GM19328 (cell line): Measurements from ENCODE around the gene TOM1.
A peak's percentile ranks its signal among the peaks of the same experiment; 100 is the strongest.

ENCODE experiments used
- ATAC-seq: cut with Tn5 transposase; IDR thresholded peaks from one replicate; pipeline ENCODE4 v1.9.1; 2021; ENCODE audit warnings: mild to moderate bottlenecking, moderate library complexity; ENCODE audit not compliant: unreplicated experiment

Gene TOM1

DNA sequence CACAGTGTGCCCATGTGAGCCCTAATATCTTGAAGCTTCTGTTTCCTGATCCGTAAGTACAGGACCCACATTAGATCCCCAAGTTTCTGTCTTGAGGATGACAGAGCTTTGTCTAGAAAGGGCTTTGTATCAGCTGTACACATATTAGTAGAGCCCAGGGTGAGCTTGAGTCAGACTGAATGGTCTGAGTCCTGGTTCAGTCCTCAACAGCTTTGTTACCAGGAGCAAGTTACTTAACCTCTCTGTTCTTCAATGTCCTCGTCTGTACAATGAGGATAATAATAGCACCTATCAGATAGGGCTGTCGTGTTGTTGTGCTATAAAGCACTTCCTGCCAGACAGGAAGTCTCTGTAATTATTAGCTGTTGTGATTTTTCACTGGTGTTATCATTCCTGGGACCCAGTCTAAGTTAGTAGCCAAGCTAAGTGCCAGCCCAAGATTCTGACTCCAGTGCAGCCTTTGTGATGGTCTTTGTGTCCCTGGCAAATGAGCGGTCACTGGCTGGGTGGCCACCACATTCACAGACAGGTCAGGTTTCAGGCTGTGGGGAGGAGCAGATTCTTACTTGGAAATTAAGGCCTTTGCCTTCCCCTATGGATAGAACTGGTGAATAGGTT is 6.8 kb downstream of the TOM1 start:
- no peak for ATAC-seq

DNA sequence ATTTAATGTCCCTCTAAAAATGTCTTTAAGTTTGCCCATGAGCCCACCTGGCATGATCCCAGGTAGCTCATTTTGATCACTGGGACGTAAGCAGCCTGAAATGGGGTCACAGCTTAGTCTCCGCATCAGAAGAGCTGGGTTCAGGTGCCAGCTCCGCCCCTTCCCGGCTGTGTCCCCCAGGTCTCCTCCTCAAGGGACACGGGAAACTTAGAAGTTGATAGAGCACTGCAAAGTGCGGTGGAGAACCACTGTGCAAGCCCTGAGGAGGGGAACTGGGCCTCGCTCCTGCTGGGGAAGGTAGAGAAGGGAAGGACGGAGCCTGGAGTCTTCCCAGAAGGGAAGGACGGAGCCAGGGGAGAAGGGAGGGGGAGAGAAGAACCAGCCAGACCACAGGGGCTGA is 7.7 kb downstream of the TOM1 start:
- ATAC-seq, result no peak

DNA sequence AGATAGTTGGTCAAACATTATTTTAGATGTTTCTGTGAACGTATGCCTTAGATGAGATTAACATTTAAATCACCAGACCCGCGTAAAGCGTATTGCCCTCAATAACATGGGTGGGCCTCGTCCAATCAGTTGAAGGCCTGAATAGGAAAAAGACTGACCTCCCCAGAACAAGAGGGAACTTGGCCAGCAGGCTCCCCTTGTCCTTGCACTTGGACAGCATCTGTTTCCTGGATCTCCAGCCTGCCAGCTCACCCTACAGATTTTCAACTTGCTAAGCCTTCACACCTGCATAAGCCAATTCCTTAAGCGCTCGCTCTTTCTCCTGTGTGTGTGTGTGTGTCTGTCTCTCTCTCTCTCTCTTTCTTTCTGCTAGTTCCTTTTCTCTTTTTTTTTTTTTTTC is 8.2 kb downstream of the TOM1 start:
- no peak for ATAC-seq

DNA sequence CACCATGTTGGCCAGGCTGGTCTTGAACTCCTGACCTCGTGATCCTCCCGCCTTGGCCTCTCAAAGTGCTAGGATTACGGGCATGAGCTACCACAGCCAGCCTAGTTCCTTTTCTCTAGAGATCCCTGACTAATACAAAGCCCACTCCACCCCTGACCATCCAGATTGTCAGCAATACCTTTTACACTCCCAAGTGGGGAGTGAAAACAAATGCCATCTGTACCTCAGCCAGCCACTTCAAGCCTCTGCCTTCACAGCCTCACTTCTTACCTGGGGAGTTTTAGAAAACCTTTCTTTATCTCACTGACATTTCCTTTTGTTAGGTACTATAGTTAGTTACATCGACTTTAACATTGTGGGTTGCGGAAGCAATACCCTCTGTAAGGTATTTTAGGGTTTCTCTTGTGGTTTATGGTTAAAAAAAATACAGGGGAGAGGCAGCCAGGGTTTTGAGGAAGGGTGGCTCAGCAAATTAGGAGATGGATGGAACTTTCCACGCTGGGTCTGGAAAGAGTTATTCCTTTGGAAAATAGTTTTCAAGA is 8.9 kb downstream of the TOM1 start:
- peak; percentile 43 for ATAC-seq

GRCh38 chr22:35310556-35311550 is 11.2 kb downstream of the TOM1 start:
- no peak for ATAC-seq

DNA sequence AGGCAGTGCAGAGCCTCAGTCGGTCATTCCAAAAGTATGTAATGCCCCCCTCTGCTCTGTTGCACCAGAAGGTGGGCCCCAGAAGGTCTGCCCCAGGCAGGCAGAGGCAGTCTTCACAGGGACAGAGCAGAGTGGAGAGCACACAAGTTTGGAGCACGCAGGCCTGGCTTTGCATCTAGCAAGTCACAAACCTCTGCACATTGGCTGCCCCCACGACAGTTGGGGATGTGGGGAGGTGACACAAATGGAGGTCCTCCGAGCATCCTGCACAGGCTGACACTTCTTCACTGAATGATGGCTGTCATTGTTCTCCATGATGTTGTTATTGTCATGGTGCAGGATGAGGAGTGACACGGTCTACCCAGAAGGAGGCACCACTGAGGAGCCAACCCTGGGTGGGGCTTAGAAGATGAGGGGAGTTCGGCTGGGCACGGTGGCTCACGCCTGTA is 11.9 kb downstream of the TOM1 start:
- no peak for ATAC-seq

DNA sequence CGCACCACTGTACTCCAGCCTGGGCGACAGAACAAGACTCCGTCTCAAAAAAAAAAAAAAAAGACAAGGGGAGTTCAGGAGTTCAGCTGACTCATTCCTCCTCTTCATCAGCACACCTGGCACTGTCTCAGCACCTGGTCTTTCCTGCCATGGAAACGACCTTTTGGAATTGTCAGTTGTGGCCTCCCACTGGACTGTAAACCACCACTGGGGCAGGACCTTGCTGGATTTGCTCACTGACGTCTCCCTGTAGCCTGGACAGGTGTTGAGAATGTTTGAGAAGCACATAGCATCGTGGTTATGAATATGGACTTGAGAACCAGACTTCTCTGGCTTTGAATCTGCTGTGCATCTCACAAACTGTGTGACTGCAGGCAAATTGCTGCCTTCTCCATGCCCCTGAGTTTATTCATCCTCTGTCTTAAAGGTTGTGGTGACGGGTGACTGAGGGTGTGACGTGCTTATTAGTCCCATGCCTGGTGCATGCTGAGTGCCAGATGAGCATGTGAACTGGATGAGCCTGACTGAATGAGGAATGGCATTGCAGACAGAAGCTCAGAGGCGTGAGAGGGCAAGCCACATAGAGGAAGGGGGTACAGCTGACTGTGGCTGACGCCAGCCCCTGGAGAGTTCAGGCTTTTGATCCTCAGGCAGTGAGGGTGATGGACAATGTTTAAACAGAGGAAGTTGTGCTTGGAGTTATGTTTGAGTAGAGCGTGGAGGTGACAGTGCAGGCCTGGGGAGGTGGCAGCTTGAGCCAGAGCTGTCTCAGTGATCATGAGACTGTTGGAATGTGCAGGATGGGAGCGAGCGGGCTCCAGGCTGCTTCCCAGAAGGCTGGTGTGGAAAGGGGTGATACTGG is 12.7 kb downstream of the TOM1 start:
- ATAC-seq, result no peak

DNA sequence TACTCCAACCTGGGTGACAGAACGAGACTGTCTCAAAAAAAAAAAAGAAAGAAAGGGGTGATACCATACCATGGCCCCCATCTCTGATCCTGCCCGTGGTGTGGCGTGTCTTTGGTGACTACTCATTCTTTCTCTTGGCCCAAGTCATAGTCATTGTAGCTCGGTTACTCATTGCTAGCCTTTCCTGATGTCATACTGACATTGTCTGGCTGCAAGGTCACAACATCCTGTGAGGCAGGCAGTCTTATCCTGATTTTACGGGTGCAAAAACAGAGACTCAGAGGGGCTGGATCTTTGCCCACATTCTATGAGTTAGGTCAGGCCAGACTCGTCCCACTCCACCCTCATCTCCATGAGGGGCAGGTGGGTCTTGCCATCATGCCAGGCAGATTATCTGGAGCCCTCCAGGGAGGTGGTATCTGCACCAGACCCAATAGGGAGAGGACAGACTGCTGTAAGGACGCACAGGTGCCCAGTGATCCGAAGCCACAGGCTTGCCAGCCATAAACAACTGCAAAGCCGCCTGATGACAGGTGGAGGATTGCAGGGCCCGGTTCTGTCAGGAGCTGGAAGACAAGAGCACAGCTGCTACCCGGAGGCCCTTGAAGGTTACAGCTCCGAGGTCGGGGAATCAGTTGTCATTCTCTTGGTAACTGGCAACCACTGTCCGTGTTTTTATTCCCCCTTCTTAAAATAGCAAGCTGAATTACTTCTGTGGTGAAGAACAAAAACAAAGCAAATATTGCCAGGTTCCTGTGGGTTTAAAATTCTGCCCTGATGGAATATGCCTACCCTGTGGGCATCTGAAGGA is 13.8 kb downstream of the TOM1 start:
- no peak for ATAC-seq

- no peak for ATAC-seq
Observed at GRCh38 chr22:35314161-35314942, 14.7 kb downstream of the TOM1 start.

- ATAC-seq, result no peak
Observed at GRCh38 chr22:35315141-35315854, 15.6 kb downstream of the TOM1 start.

GRCh38 chr22:35315855-35316745 is 16.4 kb downstream of the TOM1 start:
- ATAC-seq, result no peak

GRCh38 chr22:35316751-35317150 is 17.1 kb downstream of the TOM1 start:
- no peak for ATAC-seq

DNA sequence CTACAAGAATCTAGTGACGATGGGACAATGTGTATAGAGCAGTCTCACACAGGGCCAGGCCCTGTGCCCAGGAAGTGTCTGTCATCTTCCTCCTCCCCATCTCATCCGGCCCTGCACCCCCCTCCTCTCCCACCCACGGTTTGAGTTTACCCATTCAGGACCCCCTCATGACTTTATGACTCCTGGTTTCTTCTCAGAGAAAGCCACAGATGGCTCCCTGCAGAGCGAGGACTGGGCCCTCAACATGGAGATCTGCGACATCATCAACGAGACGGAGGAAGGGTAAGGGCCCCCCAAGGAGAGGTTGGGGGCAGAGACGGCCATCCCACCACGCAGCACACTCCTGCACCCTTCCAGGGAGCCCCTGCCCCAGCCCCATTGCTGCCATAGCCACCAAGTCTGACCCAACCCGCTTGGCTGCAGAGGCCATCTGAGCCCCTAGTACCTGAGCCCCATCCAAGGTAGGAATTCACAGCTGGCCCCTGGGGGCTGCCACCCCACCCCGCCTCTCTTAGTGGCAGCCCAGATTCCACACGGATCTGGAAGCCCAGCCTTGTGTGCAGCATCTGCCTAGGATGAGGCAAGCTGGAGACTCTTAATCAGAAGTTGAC is 18.1 kb downstream of the TOM1 start:
- no peak for ATAC-seq

- no peak for ATAC-seq
Observed at GRCh38 chr22:35318346-35319215, 18.9 kb downstream of the TOM1 start.

GRCh38 chr22:35319244-35319985 is 19.7 kb downstream of the TOM1 start:
- no peak for ATAC-seq

- ATAC-seq, result no peak
Observed at GRCh38 chr22:35322126-35322525, 22.4 kb downstream of the TOM1 start.
